H9 (cell line): ENCODE measurements around the gene KCTD21. TPM values are rescaled to one million over a fixed set of nuclear protein-coding genes. Genes with fewer than 3 reads are reported as not detected.

Experiments used
- DNase-seq: peaks from one replicate; pipeline ENCODE4 v3.0.0-alpha.2; 2017
- H2AFZ ChIP-seq: one replicate; pipeline ENCODE4 v1.6.1; 2013; ENCODE audit warnings: mild to moderate bottlenecking, low read length, control low read depth, moderate library complexity
- H2AK5ac ChIP-seq: 2 replicates; pipeline ENCODE4 v1.6.1; 2013; ENCODE audit warnings: low read length, control low read depth, mixed read lengths; ENCODE audit not compliant: insufficient read length
- H2BK120ac ChIP-seq: one replicate; pipeline ENCODE4 v1.6.1; 2013; ENCODE audit warnings: low read depth, mild to moderate bottlenecking, low read length, control low read depth, inconsistent platforms; ENCODE audit not compliant: poor library complexity, severe bottlenecking
- H2BK12ac ChIP-seq: 2 replicates; pipeline ENCODE4 v1.6.1; 2013; ENCODE audit warnings: low read length, control low read depth, mixed read lengths, low read depth; ENCODE audit not compliant: insufficient read length
- H2BK15ac ChIP-seq: 2 replicates; pipeline ENCODE4 v1.6.1; 2013; ENCODE audit warnings: low read depth, low read length, control low read depth
- H2BK20ac ChIP-seq: one replicate; pipeline ENCODE4 v1.6.1; 2013; ENCODE audit warnings: low read depth, mild to moderate bottlenecking, low read length, control low read depth, inconsistent platforms; ENCODE audit not compliant: poor library complexity, severe bottlenecking
- H2BK5ac ChIP-seq: 2 replicates; pipeline ENCODE4 v1.6.1; 2013; ENCODE audit warnings: low read length, control low read depth, mixed read lengths; ENCODE audit not compliant: insufficient read length
- H3K14ac ChIP-seq: 2 replicates; pipeline ENCODE4 v1.6.1; 2013; ENCODE audit warnings: low read length, control low read depth; ENCODE audit not compliant: insufficient read depth
- H3K18ac ChIP-seq: 2 replicates; pipeline ENCODE4 v1.6.1; 2013; ENCODE audit warnings: low read depth, mild to moderate bottlenecking, mixed read lengths, low read length, control low read depth; ENCODE audit not compliant: insufficient read length
- H3K23ac ChIP-seq: 2 replicates; pipeline ENCODE4 v1.6.1; 2013; ENCODE audit warnings: low read length, control low read depth, mixed read lengths, low read depth; ENCODE audit not compliant: insufficient read length
- H3K23me2 ChIP-seq: 2 replicates; pipeline ENCODE4 v1.6.1; 2013; ENCODE audit warnings: low read depth, mild to moderate bottlenecking, mixed read lengths, low read length, control low read depth; ENCODE audit not compliant: insufficient read length, poor library complexity, severe bottlenecking
- H3K27ac ChIP-seq: 2 replicates; pipeline ENCODE4 v1.5.1; 2013; ENCODE audit warnings: low read length, control low read depth, mixed read lengths, low read depth; ENCODE audit not compliant: insufficient read length
- H3K27me3 ChIP-seq: 2 replicates; pipeline ENCODE4 v1.6.1; 2013; ENCODE audit warnings: low read length, control low read depth, inconsistent platforms; ENCODE audit not compliant: insufficient read depth
- H3K4ac ChIP-seq: 2 replicates; pipeline ENCODE4 v1.6.1; 2013; ENCODE audit warnings: low read depth, mild to moderate bottlenecking, control low read depth, inconsistent platforms, low read length, moderate library complexity
- H3K4me1 ChIP-seq: 2 replicates; pipeline ENCODE4 v1.6.1; 2013; ENCODE audit warnings: low read length, control low read depth, inconsistent platforms; ENCODE audit not compliant: insufficient read depth
- H3K4me2 ChIP-seq: 2 replicates; pipeline ENCODE4 v1.6.1; 2013; ENCODE audit warnings: low read length, control low read depth, mixed read lengths; ENCODE audit not compliant: insufficient read length, insufficient read depth
- H3K56ac ChIP-seq: 2 replicates; pipeline ENCODE4 v1.6.1; 2013; ENCODE audit warnings: low read depth, mild to moderate bottlenecking, mixed read lengths, low read length, control low read depth; ENCODE audit not compliant: insufficient read length
- H3K79me1 ChIP-seq: 2 replicates; pipeline ENCODE4 v1.6.1; 2013; ENCODE audit warnings: low read depth, mild to moderate bottlenecking, moderate library complexity, low read length, control low read depth, inconsistent platforms; ENCODE audit not compliant: insufficient read depth, poor library complexity, severe bottlenecking
- H3K79me2 ChIP-seq: 2 replicates; pipeline ENCODE4 v1.6.1; 2013; ENCODE audit warnings: low read length, control low read depth, inconsistent platforms; ENCODE audit not compliant: insufficient read depth
- H3K9ac ChIP-seq: 2 replicates; pipeline ENCODE4 v1.6.1; 2013; ENCODE audit warnings: low read length, control low read depth, mixed read lengths; ENCODE audit not compliant: insufficient read length; ENCODE audit errors: extremely low read depth
- H3K9me3 ChIP-seq: one replicate; pipeline ENCODE4 v1.6.1; 2013; ENCODE audit warnings: low read depth, low read length, inconsistent platforms; ENCODE audit not compliant: control insufficient read depth
- H3T11ph ChIP-seq: one replicate; pipeline ENCODE4 v1.6.1; 2013; ENCODE audit warnings: mild to moderate bottlenecking, low read length, control low read depth, inconsistent platforms
- H4K20me1 ChIP-seq: one replicate; pipeline ENCODE4 v1.6.1; 2013; ENCODE audit not compliant: control insufficient read depth, insufficient read length, insufficient read depth
- H4K5ac ChIP-seq: 2 replicates; pipeline ENCODE4 v1.6.1; 2013; ENCODE audit warnings: low read depth, mild to moderate bottlenecking, mixed read lengths, low read length, control low read depth; ENCODE audit not compliant: insufficient read length
- H4K8ac ChIP-seq: replicated peaks from 2 replicates; pipeline ENCODE4 v1.6.1; 2013; ENCODE audit warnings: low read length, control low read depth, mixed read lengths, low read depth; ENCODE audit not compliant: insufficient read length
- H4K91ac ChIP-seq: 2 replicates; pipeline ENCODE4 v1.6.1; 2013; ENCODE audit warnings: low read depth, mild to moderate bottlenecking, moderate library complexity, mixed read lengths, low read length, control low read depth; ENCODE audit not compliant: insufficient read length
- H3K27ac Mint-ChIP-seq, 3 experiments: 2 replicates in 2 of 3; 3 replicates in 1 of 3; pipeline ENCODE4 v1.8.0; 2020 to 2021; ENCODE audit warnings: mixed read lengths in 3 of 3, mild to moderate bottlenecking in 1 of 3, moderate library complexity in 1 of 3
- H3K27me3 Mint-ChIP-seq: 2 replicates; pipeline ENCODE4 v1.8.0; 2021; ENCODE audit warnings: low read depth, mild to moderate bottlenecking, moderate library complexity, mixed read lengths
- H3K36me3 Mint-ChIP-seq, 3 experiments: 2 replicates in 2 of 3; 3 replicates in 1 of 3; pipeline ENCODE4 v1.8.0; 2020 to 2021; ENCODE audit warnings: low read depth in 3 of 3, mixed read lengths in 3 of 3; ENCODE audit not compliant: insufficient read depth in 1 of 3
- H3K4me1 Mint-ChIP-seq, 2 experiments: 2 replicates each; pipeline ENCODE4 v1.8.0; 2020; ENCODE audit warnings: mixed read lengths in 2 of 2
- H3K4me3 Mint-ChIP-seq, 2 experiments: 2 replicates in 1 of 2; 3 replicates in 1 of 2; pipeline ENCODE4 v1.8.0; 2020 to 2021; ENCODE audit warnings: mild to moderate bottlenecking in 2 of 2, mixed read lengths in 2 of 2, moderate library complexity in 1 of 2
- H3K9me3 Mint-ChIP-seq, 2 experiments: 2 replicates in 1 of 2; 3 replicates in 1 of 2; pipeline ENCODE4 v1.8.0; 2020; ENCODE audit warnings: mild to moderate bottlenecking in 2 of 2, mixed read lengths in 2 of 2, moderate library complexity in 1 of 2
- WGBS: extraction: QIAGEN DNeasy Blood & Tissue Kit; methylation state at CpG from one replicate; pipeline ENCODE4 v1.1.7; 2013; ENCODE audit warnings: missing lambda C conversion rate, low lambda C conversion rate, mixed read lengths; ENCODE audit not compliant: insufficient read length; ENCODE audit errors: extremely low coverage; 5-methylcytosine and 5-hydroxymethylcytosine counted together
- total RNA-seq: library from RNA; stranded (reverse); gene quantifications from 2 replicates; pipeline ENCODE4 v1.2.1, GENCODE V29; 2021
- TF ChIP-seq, protein P1 (sequence below): fragments of 200-600 bp; sonication (generic); conservative IDR thresholded peaks from 3 replicates; pipeline ENCODE4 v1.8.0; 2021; ENCODE audit warnings: antibody characterized with exemption, mild to moderate bottlenecking

KCTD21 gene
- total RNA-seq, 1 experiment from 2014 or later: 4.0 TPM

DNA sequence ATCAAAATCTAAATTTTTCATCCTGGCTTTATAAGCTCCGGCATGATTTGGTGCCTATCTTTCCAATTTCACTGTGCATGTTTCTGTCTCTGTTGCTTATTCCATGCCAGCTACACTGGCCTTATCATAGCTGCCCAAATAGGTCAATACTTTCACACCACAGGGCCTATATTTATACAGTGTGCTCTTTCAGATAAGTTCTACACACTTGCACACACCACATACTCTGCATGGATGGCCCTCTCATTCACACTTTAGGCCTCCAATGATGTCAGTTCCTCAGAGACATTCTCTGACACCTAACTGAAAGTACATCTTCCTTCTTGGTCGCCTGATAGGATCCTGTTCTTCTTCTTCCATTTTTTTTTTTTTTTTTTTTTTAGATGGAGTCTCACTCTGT, 56.0 kb downstream of the KCTD21 start:
- H2AFZ ChIP-seq: no peak overlapping the region
- no peaks in the 10 kb centered on the region for H3K9me3 ChIP-seq
- DNase-seq: no peak
- no peak overlapping the region for H3K14ac ChIP-seq
- no peaks in the 10 kb centered on the region for H4K20me1 ChIP-seq
- H3K79me1 ChIP-seq: peaks cover 3% of the 10 kb centered on the region
- H3K9ac ChIP-seq: no peak overlapping the region
- no CpG with 5 or more reads among the region's 2 CpGs for WGBS
- TF ChIP-seq, protein P1, sequence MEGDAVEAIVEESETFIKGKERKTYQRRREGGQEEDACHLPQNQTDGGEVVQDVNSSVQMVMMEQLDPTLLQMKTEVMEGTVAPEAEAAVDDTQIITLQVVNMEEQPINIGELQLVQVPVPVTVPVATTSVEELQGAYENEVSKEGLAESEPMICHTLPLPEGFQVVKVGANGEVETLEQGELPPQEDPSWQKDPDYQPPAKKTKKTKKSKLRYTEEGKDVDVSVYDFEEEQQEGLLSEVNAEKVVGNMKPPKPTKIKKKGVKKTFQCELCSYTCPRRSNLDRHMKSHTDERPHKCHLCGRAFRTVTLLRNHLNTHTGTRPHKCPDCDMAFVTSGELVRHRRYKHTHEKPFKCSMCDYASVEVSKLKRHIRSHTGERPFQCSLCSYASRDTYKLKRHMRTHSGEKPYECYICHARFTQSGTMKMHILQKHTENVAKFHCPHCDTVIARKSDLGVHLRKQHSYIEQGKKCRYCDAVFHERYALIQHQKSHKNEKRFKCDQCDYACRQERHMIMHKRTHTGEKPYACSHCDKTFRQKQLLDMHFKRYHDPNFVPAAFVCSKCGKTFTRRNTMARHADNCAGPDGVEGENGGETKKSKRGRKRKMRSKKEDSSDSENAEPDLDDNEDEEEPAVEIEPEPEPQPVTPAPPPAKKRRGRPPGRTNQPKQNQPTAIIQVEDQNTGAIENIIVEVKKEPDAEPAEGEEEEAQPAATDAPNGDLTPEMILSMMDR: no peak
- no peak overlapping the region for H4K5ac ChIP-seq
- H3K27me3 ChIP-seq: no peaks in the 10 kb centered on the region
- H3K79me2 ChIP-seq: no peaks in the 10 kb centered on the region
- no peak overlapping the region for H4K91ac ChIP-seq
- no peak overlapping the region for H2BK20ac ChIP-seq
- H3K56ac ChIP-seq: no peak overlapping the region
- no peaks in the 10 kb centered on the region for H3K4me1 ChIP-seq
- H2BK120ac ChIP-seq: no peak overlapping the region
- H3K4me2 ChIP-seq: no peak overlapping the region
- Mint-ChIP-seq H3K27me3 (no peaks in the 10 kb centered on the region), H3K4me3 (no peak overlapping the region), H3K27ac (no peak overlapping the region), H3K36me3 (peaks cover 20 to 42% (median 25%) of the 10 kb centered on the region in 3 experiments; a peak in 6 of 7 replicates), H3K9me3 (no peaks in the 10 kb centered on the region), H3K4me1 (no peaks in the 10 kb centered on the region)
- no peak overlapping the region for H2AK5ac ChIP-seq
- no peaks in the 10 kb centered on the region for H3K23me2 ChIP-seq
- H2BK12ac ChIP-seq: no peak overlapping the region
- H3T11ph ChIP-seq: no peak overlapping the region
- H3K23ac ChIP-seq: no peak overlapping the region
- H3K4ac ChIP-seq: no peak overlapping the region
- H3K27ac ChIP-seq: no peak overlapping the region
- no peak overlapping the region for H2BK5ac ChIP-seq
- no peak overlapping the region for H3K18ac ChIP-seq
- no peak overlapping the region for H2BK15ac ChIP-seq
- no peak overlapping the region for H4K8ac ChIP-seq
